ENCODE results near the gene KCNK4. TPM values are rescaled to one million over a fixed set of nuclear protein-coding genes. Genes with fewer than 3 reads are reported as not detected.
A peak's percentile ranks its signal among the peaks of the same experiment; 100 is the strongest.

Gene KCNK4
- total and polyA plus RNA-seq, 2 of the 13 experiments (the other 11 are each of a cell fraction or from before 2014, with no cell fraction given), result not detected

GRCh38 chr11:64269540-64270220 lies 21.4 kb upstream of the KCNK4 start (continued):
- TF ChIP-seq, protein P1, sequence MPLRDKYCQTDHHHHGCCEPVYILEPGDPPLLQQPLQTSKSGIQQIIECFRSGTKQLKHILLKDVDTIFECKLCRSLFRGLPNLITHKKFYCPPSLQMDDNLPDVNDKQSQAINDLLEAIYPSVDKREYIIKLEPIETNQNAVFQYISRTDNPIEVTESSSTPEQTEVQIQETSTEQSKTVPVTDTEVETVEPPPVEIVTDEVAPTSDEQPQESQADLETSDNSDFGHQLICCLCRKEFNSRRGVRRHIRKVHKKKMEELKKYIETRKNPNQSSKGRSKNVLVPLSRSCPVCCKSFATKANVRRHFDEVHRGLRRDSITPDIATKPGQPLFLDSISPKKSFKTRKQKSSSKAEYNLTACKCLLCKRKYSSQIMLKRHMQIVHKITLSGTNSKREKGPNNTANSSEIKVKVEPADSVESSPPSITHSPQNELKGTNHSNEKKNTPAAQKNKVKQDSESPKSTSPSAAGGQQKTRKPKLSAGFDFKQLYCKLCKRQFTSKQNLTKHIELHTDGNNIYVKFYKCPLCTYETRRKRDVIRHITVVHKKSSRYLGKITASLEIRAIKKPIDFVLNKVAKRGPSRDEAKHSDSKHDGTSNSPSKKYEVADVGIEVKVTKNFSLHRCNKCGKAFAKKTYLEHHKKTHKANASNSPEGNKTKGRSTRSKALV (CRISPR knock-in tag; IDR thresholded peaks at IDR 0.05), result peak; percentile 23
- TF ChIP-seq ZNF879 (CRISPR knock-in tag; IDR thresholded peaks at IDR 0.05) (no peak), CREM (IDR thresholded peaks at IDR 0.05) (peak; percentile 98), CREM (CRISPR knock-in tag; IDR thresholded peaks at IDR 0.05) (no peak), BATF2 (CRISPR knock-in tag; IDR thresholded peaks at IDR 0.05) (no peak; the same call in 1 of the 2 replicates), CREBL2 (CRISPR knock-in tag; IDR thresholded peaks at IDR 0.05; ENCODE audit: borderline replicate concordance) (no peak), FOXJ3 (CRISPR knock-in tag; IDR thresholded peaks at IDR 0.05; ENCODE audit: borderline replicate concordance) (peak; percentile 66; the same call in 1 of the 2 replicates), MEIS2 (CRISPR knock-in tag; IDR thresholded peaks at IDR 0.05) (no peak), ZNF3 (CRISPR knock-in tag; IDR thresholded peaks at IDR 0.05) (0 out of 2 replicates have a peak, but pooled peaks have one; percentile 9), ISL2 (CRISPR knock-in tag; IDR thresholded peaks at IDR 0.05) (peak; percentile 29), MIER3 (CRISPR knock-in tag; IDR thresholded peaks at IDR 0.05; ENCODE audit: borderline replicate concordance) (no peak; the same call in 1 of the 2 replicates), MXD4 (CRISPR knock-in tag; IDR thresholded peaks at IDR 0.05) (peak; percentile 77), DMAP1 (CRISPR knock-in tag; IDR thresholded peaks at IDR 0.05) (peak; percentile 75), ZNF562 (CRISPR knock-in tag; IDR thresholded peaks at IDR 0.05; ENCODE audit: borderline replicate concordance) (no peak), ZFY (CRISPR knock-in tag; IDR thresholded peaks at IDR 0.05) (peak; percentile 90), ZNF432 (CRISPR knock-in tag; IDR thresholded peaks at IDR 0.05; ENCODE audit: borderline replicate concordance) (no peak), ZNF589 (CRISPR knock-in tag; conservative IDR thresholded peaks at IDR 0.05) (no peak), LCORL (IDR thresholded peaks at IDR 0.05) (no peak), LCORL (CRISPR knock-in tag; IDR thresholded peaks at IDR 0.05) (no peak; the same call in none of the 2 replicates), ZSCAN20 (CRISPR knock-in tag; IDR thresholded peaks at IDR 0.05; ENCODE audit: borderline replicate concordance) (peak; percentile 44; the same call in 1 of the 2 replicates), ZNF782 (CRISPR knock-in tag; IDR thresholded peaks at IDR 0.05; ENCODE audit: borderline replicate concordance) (peak; percentile 43; the same call in 1 of the 2 replicates), HNF4A (CRISPR knock-in tag; IDR thresholded peaks at IDR 0.05) (peak; percentile 82; the same call in 1 of the 2 replicates), ZNF773 (CRISPR knock-in tag; IDR thresholded peaks at IDR 0.05; ENCODE audit: borderline replicate concordance) (no peak), TGIF2 (CRISPR knock-in tag; IDR thresholded peaks at IDR 0.05) (no peak; the same call in 1 of the 2 replicates), IRF2 (CRISPR knock-in tag; IDR thresholded peaks at IDR 0.05) (peak; percentile 79; the same call in 1 of the 2 replicates)
- TF ChIP-seq, protein P2, sequence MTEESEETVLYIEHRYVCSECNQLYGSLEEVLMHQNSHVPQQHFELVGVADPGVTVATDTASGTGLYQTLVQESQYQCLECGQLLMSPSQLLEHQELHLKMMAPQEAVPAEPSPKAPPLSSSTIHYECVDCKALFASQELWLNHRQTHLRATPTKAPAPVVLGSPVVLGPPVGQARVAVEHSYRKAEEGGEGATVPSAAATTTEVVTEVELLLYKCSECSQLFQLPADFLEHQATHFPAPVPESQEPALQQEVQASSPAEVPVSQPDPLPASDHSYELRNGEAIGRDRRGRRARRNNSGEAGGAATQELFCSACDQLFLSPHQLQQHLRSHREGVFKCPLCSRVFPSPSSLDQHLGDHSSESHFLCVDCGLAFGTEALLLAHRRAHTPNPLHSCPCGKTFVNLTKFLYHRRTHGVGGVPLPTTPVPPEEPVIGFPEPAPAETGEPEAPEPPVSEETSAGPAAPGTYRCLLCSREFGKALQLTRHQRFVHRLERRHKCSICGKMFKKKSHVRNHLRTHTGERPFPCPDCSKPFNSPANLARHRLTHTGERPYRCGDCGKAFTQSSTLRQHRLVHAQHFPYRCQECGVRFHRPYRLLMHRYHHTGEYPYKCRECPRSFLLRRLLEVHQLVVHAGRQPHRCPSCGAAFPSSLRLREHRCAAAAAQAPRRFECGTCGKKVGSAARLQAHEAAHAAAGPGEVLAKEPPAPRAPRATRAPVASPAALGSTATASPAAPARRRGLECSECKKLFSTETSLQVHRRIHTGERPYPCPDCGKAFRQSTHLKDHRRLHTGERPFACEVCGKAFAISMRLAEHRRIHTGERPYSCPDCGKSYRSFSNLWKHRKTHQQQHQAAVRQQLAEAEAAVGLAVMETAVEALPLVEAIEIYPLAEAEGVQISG (CRISPR knock-in tag; IDR thresholded peaks at IDR 0.05), result peak; percentile 96

All from HepG2 (cell line).